ENCODE measurements around the gene TMPRSS13.

TMPRSS13 gene

DNA sequence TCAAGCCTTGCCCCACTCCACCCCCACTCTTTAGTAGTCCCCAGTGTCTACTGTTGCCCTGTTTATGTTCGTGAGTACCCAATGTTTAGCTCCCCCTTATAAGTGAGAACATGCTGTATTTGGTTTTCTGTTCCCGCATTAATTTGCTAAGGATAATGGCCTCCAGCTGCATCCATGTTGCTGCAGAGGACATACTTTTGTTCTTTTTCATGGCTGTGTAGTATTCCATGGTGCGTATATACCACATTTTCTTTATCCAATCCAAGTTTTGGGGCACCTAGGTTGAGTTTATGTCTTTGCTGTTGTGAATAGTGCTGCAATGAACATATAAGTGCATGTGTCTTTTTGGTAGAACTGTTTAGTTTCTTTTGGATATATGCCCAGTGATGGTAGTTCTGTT is 36.6 kb downstream of the TMPRSS13 start:
- CTCF ChIA-PET: no interaction called here
- POLR2A ChIA-PET: no interaction called here
- DNase-seq (ENCODE audit: extremely low spot score): no peak
- TF ChIP-seq SUZ12 (IDR thresholded peaks at IDR 0.05) (no peak), FOXM1 (IDR thresholded peaks at IDR 0.05; ENCODE audit: borderline replicate concordance) (no peak), BHLHE40 (IDR thresholded peaks at IDR 0.05; ENCODE audit: borderline replicate concordance) (no peak), L3MBTL2 (conservative IDR thresholded peaks at IDR 0.05) (no peak), NFRKB (IDR thresholded peaks at IDR 0.05) (no peak), LEF1 (IDR thresholded peaks at IDR 0.05; ENCODE audit: borderline replicate concordance) (no peak), FOXA1 (IDR thresholded peaks at IDR 0.05) (no peak), CTBP1 (IDR thresholded peaks at IDR 0.05; ENCODE audit: borderline replicate concordance) (no peak), TARDBP (IDR thresholded peaks at IDR 0.05) (no peak), ARNT (IDR thresholded peaks at IDR 0.05) (no peak)

- ChIA-PET CTCF (no interaction called here), POLR2A (interaction anchor here (1.1 kb wide), 1 partner anchor 16 kb away, joined by 3 read pairs; no protein-coding TSS in a partner anchor)
- DNase-seq (ENCODE audit: extremely low spot score): no peak
- TF ChIP-seq HDGF (IDR thresholded peaks at IDR 0.05; ENCODE audit: borderline replicate concordance): no peak
- TF ChIP-seq LEF1 (IDR thresholded peaks at IDR 0.05; ENCODE audit: borderline replicate concordance): no peak
- no peak for TF ChIP-seq ELF4 (IDR thresholded peaks at IDR 0.05)
- TF ChIP-seq FOXK2 (IDR thresholded peaks at IDR 0.05): no peak
- TF ChIP-seq SUZ12 (IDR thresholded peaks at IDR 0.05): no peak
- no peak for TF ChIP-seq ARNT (IDR thresholded peaks at IDR 0.05)
- TF ChIP-seq ZNF384 (IDR thresholded peaks at IDR 0.05): no peak
- TF ChIP-seq L3MBTL2 (conservative IDR thresholded peaks at IDR 0.05): no peak
Observed at GRCh38 chr11:117891362-117891761, 37.8 kb downstream of the TMPRSS13 start.

GRCh38 chr11:117888139-117888566 is 41.0 kb downstream of the TMPRSS13 start:
- ChIA-PET POLR2A (no interaction called here), CTCF (no interaction called here)
- TF ChIP-seq SP1 (IDR thresholded peaks at IDR 0.05) (no peak), ELF4 (IDR thresholded peaks at IDR 0.05) (no peak), SUZ12 (IDR thresholded peaks at IDR 0.05) (no peak), CTBP1 (IDR thresholded peaks at IDR 0.05; ENCODE audit: borderline replicate concordance) (no peak), PKNOX1 (IDR thresholded peaks at IDR 0.05) (no peak), TARDBP (IDR thresholded peaks at IDR 0.05) (no peak), FOXM1 (IDR thresholded peaks at IDR 0.05; ENCODE audit: borderline replicate concordance) (no peak), NFRKB (IDR thresholded peaks at IDR 0.05) (no peak), FOXA1 (IDR thresholded peaks at IDR 0.05) (no peak), ARNT (IDR thresholded peaks at IDR 0.05) (no peak), L3MBTL2 (conservative IDR thresholded peaks at IDR 0.05) (no peak), BHLHE40 (IDR thresholded peaks at IDR 0.05; ENCODE audit: borderline replicate concordance) (no peak), FOXK2 (IDR thresholded peaks at IDR 0.05) (no peak), ZNF384 (IDR thresholded peaks at IDR 0.05) (no peak), HDGF (IDR thresholded peaks at IDR 0.05; ENCODE audit: borderline replicate concordance) (no peak), LEF1 (IDR thresholded peaks at IDR 0.05; ENCODE audit: borderline replicate concordance) (no peak)
- no peak for DNase-seq (ENCODE audit: extremely low spot score)

- TF ChIP-seq LEF1 (IDR thresholded peaks at IDR 0.05; ENCODE audit: borderline replicate concordance): no peak
- TF ChIP-seq TARDBP (IDR thresholded peaks at IDR 0.05): no peak
- no peak for TF ChIP-seq CTBP1 (IDR thresholded peaks at IDR 0.05; ENCODE audit: borderline replicate concordance)
- TF ChIP-seq SP1 (IDR thresholded peaks at IDR 0.05): no peak
- no peak for TF ChIP-seq NFRKB (IDR thresholded peaks at IDR 0.05)
- TF ChIP-seq HDGF (IDR thresholded peaks at IDR 0.05; ENCODE audit: borderline replicate concordance): no peak
- no peak for TF ChIP-seq L3MBTL2 (conservative IDR thresholded peaks at IDR 0.05)
- TF ChIP-seq ARNT (IDR thresholded peaks at IDR 0.05): no peak
- TF ChIP-seq ELF4 (IDR thresholded peaks at IDR 0.05): no peak
- no peak for TF ChIP-seq ZNF384 (IDR thresholded peaks at IDR 0.05)
- TF ChIP-seq PKNOX1 (IDR thresholded peaks at IDR 0.05): no peak
- TF ChIP-seq FOXM1 (IDR thresholded peaks at IDR 0.05; ENCODE audit: borderline replicate concordance): no peak
- no peak for TF ChIP-seq FOXK2 (IDR thresholded peaks at IDR 0.05)
- no peak for TF ChIP-seq FOXA1 (IDR thresholded peaks at IDR 0.05)
- no peak for TF ChIP-seq BHLHE40 (IDR thresholded peaks at IDR 0.05; ENCODE audit: borderline replicate concordance)
- ChIA-PET POLR2A (no interaction called here), CTCF (no interaction called here)
- no peak for DNase-seq (ENCODE audit: extremely low spot score)
Observed at GRCh38 chr11:117887431-117888138, 41.6 kb downstream of the TMPRSS13 start.

- DNase-seq (ENCODE audit: extremely low spot score): no peak
- no peak for TF ChIP-seq TARDBP (IDR thresholded peaks at IDR 0.05)
- no peak for TF ChIP-seq L3MBTL2 (conservative IDR thresholded peaks at IDR 0.05)
- CTCF ChIA-PET: interaction anchor here (0.7 to 1.1 kb wide), 2 partner anchors 61 to 189 kb away, joined by 3 read pairs; no protein-coding TSS in a partner anchor
- POLR2A ChIA-PET: interaction anchor here (1.6 kb wide), 2 partner anchors 10 to 21 kb away, joined by 4 to 7 read pairs; partner anchors contain the start of gene FXYD6
Observed at GRCh38 chr11:117885777-117886176, 43.4 kb downstream of the TMPRSS13 start.

DNA sequence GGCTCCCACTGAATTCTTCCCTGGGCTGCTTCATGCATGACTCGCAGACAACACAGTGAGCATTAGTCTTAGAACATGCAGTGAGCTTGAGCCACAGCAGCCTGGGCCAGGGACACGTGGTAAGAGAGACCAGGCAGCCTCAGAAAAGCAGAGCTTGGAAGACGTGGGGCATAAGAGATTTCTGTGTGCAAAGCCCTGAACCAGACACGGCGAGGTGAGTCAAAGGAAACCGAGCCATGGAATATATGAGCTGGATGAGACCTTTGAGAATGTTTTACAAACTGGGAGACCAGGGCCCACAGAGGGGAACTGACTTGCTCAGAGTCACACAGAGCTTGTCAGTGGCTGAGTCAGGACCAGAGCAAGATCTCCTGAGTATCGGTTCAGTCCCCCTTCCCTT is 44.2 kb downstream of the TMPRSS13 start:
- ChIA-PET POLR2A (interaction anchor here (1.6 kb wide), 2 partner anchors 9 to 22 kb away, joined by 4 to 7 read pairs; partner anchors contain the start of gene FXYD6), CTCF (interaction anchor here (1.1 to 2.0 kb wide), 2 partner anchors 19 to 62 kb away, joined by 3 to 5 read pairs; no protein-coding TSS in a partner anchor)
- no peak for TF ChIP-seq ARNT (IDR thresholded peaks at IDR 0.05)
- TF ChIP-seq HDGF (IDR thresholded peaks at IDR 0.05; ENCODE audit: borderline replicate concordance): no peak
- TF ChIP-seq BHLHE40 (IDR thresholded peaks at IDR 0.05; ENCODE audit: borderline replicate concordance): no peak
- no peak for TF ChIP-seq FOXA1 (IDR thresholded peaks at IDR 0.05)
- TF ChIP-seq FOXK2 (IDR thresholded peaks at IDR 0.05): no peak
- TF ChIP-seq NFRKB (IDR thresholded peaks at IDR 0.05): no peak
- no peak for TF ChIP-seq ELF4 (IDR thresholded peaks at IDR 0.05)
- no peak for TF ChIP-seq TARDBP (IDR thresholded peaks at IDR 0.05)
- no peak for TF ChIP-seq PKNOX1 (IDR thresholded peaks at IDR 0.05)
- TF ChIP-seq SUZ12 (IDR thresholded peaks at IDR 0.05): no peak
- no peak for TF ChIP-seq L3MBTL2 (conservative IDR thresholded peaks at IDR 0.05)
- no peak for TF ChIP-seq CTBP1 (IDR thresholded peaks at IDR 0.05; ENCODE audit: borderline replicate concordance)
- DNase-seq (ENCODE audit: extremely low spot score): no peak

Measured in HEK293T (cell line).